HT1080 (cell line): ENCODE results near the gene ANGEL2. TPM values are rescaled to one million over a fixed set of nuclear protein-coding genes. Genes with fewer than 3 reads are reported as not detected.
"Not testable (repeated sequence)": the region's sequence is repeated elsewhere in the genome, so short reads cannot be mapped to it uniquely, and the experiment has no call there.

Experiments
- DNase-seq: peaks from one replicate; pipeline ENCODE4 v3.0.0-alpha.2; 2015; ENCODE audit warnings: low read depth
- total RNA-seq: library from RNA; depleted of rRNA; stranded (reverse); fragments of >200 nt; shearing (Covaris generic); gene quantifications from 2 replicates; pipeline ENCODE4 v1.2.3, GENCODE V29; 2014

Gene ANGEL2
- total RNA-seq, 1 experiment from 2014 or later = 55.3 TPM

GRCh38 chr1:213019450-213019849 lies 3.8 kb upstream of the ANGEL2 start:
- no peak for DNase-seq

GRCh38 chr1:213017447-213018273 lies 2.0 kb upstream of the ANGEL2 start:
- DNase-seq = no peak

- DNase-seq = no peak
These were observed 1.0 kb downstream of the ANGEL2 start for GRCh38 chr1:213014642-213015041.

- DNase-seq = no peak
These were observed 7.1 kb downstream of the ANGEL2 start for GRCh38 chr1:213008564-213008963.

GRCh38 chr1:213003256-213003655 lies 12.4 kb downstream of the ANGEL2 start:
- DNase-seq = no peak

- no peak for DNase-seq
These were observed 20.7 kb downstream of the ANGEL2 start for GRCh38 chr1:212994926-212995325.

- not testable (repeated sequence) for DNase-seq
These were observed 21.7 kb downstream of the ANGEL2 start for GRCh38 chr1:212993960-212994359.

GRCh38 chr1:212990276-212990675 lies 25.4 kb downstream of the ANGEL2 start:
- DNase-seq = no peak

GRCh38 chr1:212987702-212988322 lies 27.9 kb downstream of the ANGEL2 start:
- peak; percentile 44 for DNase-seq

GRCh38 chr1:212986551-212986950 lies 29.1 kb downstream of the ANGEL2 start:
- DNase-seq = no peak

GRCh38 chr1:212984522-212985291 lies 31.0 kb downstream of the ANGEL2 start:
- no peak for DNase-seq

- no peak for DNase-seq
These were observed 32.2 kb downstream of the ANGEL2 start for GRCh38 chr1:212983482-212983881.

- DNase-seq = no peak
These were observed 33.1 kb downstream of the ANGEL2 start for GRCh38 chr1:212982430-212983152.

GRCh38 chr1:212981571-212982328 lies 33.9 kb downstream of the ANGEL2 start:
- DNase-seq = no peak

- DNase-seq = no peak
These were observed 34.6 kb downstream of the ANGEL2 start for GRCh38 chr1:212981025-212981495.

GRCh38 chr1:212980123-212980785 lies 35.4 kb downstream of the ANGEL2 start:
- DNase-seq = no peak

- no peak for DNase-seq
These were observed 36.1 kb downstream of the ANGEL2 start for GRCh38 chr1:212979340-212980122.

GRCh38 chr1:212977781-212978645 lies 37.7 kb downstream of the ANGEL2 start:
- DNase-seq = peak; percentile 19
